ELF-1 (cell line): ENCODE results near the gene PQBP1.
"Not testable (repeated sequence)": the region's sequence is repeated elsewhere in the genome, so short reads cannot be mapped to it uniquely, and the experiment has no call there.

Experiments
- DNase-seq: peaks from one replicate; pipeline ENCODE4 v3.0.0-alpha.2; 2016; ENCODE audit warnings: low read depth, low spot score

The PQBP1 gene

GRCh38 chrX:48897625-48898306 lies at the start of gene PQBP1, which contains the start of gene TIMM17B:
TSS of gene PQBP1 (plus strand) at chrX:48897930. CDS start at chrX:48898510, 580 bp downstream.
TSS of gene TIMM17B (minus strand) at chrX:48897768. CDS start at chrX:48897749, 19 bp downstream.
- peak; percentile 99 for DNase-seq

- no peak for DNase-seq
Observed at GRCh38 chrX:48848847-48849246, 48.9 kb upstream of the PQBP1 start.

- DNase-seq = no peak
Observed at GRCh38 chrX:48852857-48853256, 44.9 kb upstream of the PQBP1 start.

- not testable (repeated sequence) for DNase-seq
Observed at GRCh38 chrX:48853494-48853893, 44.2 kb upstream of the PQBP1 start.

- DNase-seq = peak; percentile 25
Observed at GRCh38 chrX:48854121-48854804, 43.5 kb upstream of the PQBP1 start.

- peak; percentile 35 for DNase-seq
Observed at GRCh38 chrX:48854898-48855297, 42.8 kb upstream of the PQBP1 start.

GRCh38 chrX:48864210-48864609 lies 33.5 kb upstream of the PQBP1 start:
- no peak for DNase-seq

GRCh38 chrX:48872017-48872416 lies 25.7 kb upstream of the PQBP1 start:
- not testable (repeated sequence) for DNase-seq

- not testable (repeated sequence) for DNase-seq
Observed at GRCh38 chrX:48876944-48877343, 20.8 kb upstream of the PQBP1 start.

GRCh38 chrX:48883729-48884128 lies 14.0 kb upstream of the PQBP1 start:
- DNase-seq = peak; percentile 32

GRCh38 chrX:48886586-48886985 lies 11.1 kb upstream of the PQBP1 start:
- not testable (repeated sequence) for DNase-seq

- DNase-seq = peak; percentile 56
Observed at GRCh38 chrX:48890296-48890925, 7.3 kb upstream of the PQBP1 start.

GRCh38 chrX:48890934-48891401 lies 6.8 kb upstream of the PQBP1 start:
- DNase-seq = peak; percentile 31

- DNase-seq = peak; percentile 97
Observed at GRCh38 chrX:48891402-48892288, 6.1 kb upstream of the PQBP1 start.

- no peak for DNase-seq
Observed at GRCh38 chrX:48892896-48893295, 4.8 kb upstream of the PQBP1 start.

GRCh38 chrX:48893556-48894348 lies 4.0 kb upstream of the PQBP1 start:
- DNase-seq = no peak

- DNase-seq = no peak
Observed at GRCh38 chrX:48894891-48895290, 2.8 kb upstream of the PQBP1 start.

- DNase-seq = no peak
Observed at GRCh38 chrX:48896611-48897011, 1.1 kb upstream of the PQBP1 start.

GRCh38 chrX:48897157-48897624 lies 539 bp upstream of the PQBP1 start:
- peak; percentile 95 for DNase-seq

GRCh38 chrX:48899078-48899410 lies 1.3 kb downstream of the PQBP1 start:
- no peak for DNase-seq

- no peak for DNase-seq
Observed at GRCh38 chrX:48901069-48901468, 3.3 kb downstream of the PQBP1 start.
